Small intestine (tissue), 7 donors: ENCODE measurements around the gene SOX18. TPM values are rescaled to one million over a fixed set of nuclear protein-coding genes. Genes with fewer than 3 reads are reported as not detected.
A peak's percentile ranks its signal among the peaks of the same experiment; 100 is the strongest.

Experiments used
- DNase-seq, 2 donors: peaks; one replicate each; pipeline versions ENCODE4 v3.0.0 to v3.0.0-alpha.2; 2013
- FAIRE-seq: peaks from 2 replicates; lab custom pipeline; 2012; peaks lifted over from hg19 to GRCh38; lab: Jason Lieb, UNC
- H3K27ac ChIP-seq, 3 donors: one replicate each; pipeline ENCODE4 v1.5.1; 2013; ENCODE audit warnings: low read length in 2 of 3, mild to moderate bottlenecking in 2 of 3, control low read depth in 1 of 3, inconsistent platforms in 1 of 3, low read depth in 1 of 3, moderate library complexity in 1 of 3
- H3K27me3 ChIP-seq, 3 donors: one replicate each; pipeline ENCODE4 v1.6.1; 2013; ENCODE audit warnings: low read length in 3 of 3, inconsistent platforms in 1 of 3; ENCODE audit not compliant: control insufficient read depth in 3 of 3, insufficient read depth in 3 of 3
- H3K36me3 ChIP-seq, 3 donors: one replicate each; pipeline ENCODE4 v1.6.1; 2013; ENCODE audit warnings: low read length in 3 of 3, inconsistent platforms in 1 of 3, low read depth in 1 of 3, mild to moderate bottlenecking in 1 of 3, moderate library complexity in 1 of 3; ENCODE audit not compliant: control insufficient read depth in 3 of 3, insufficient read depth in 2 of 3
- H3K4me1 ChIP-seq, 3 donors: one replicate each; pipeline ENCODE4 v1.6.1; 2013; ENCODE audit warnings: low read length in 2 of 3, inconsistent platforms in 1 of 3, low read depth in 1 of 3, mild to moderate bottlenecking in 1 of 3, moderate library complexity in 1 of 3; ENCODE audit not compliant: control insufficient read depth in 3 of 3, insufficient read depth in 2 of 3
- H3K4me3 ChIP-seq, 3 donors: one replicate each; pipeline ENCODE4 v1.5.1; 2013; ENCODE audit warnings: low read length in 3 of 3, control low read depth in 1 of 3, inconsistent platforms in 1 of 3, low read depth in 1 of 3, mild to moderate bottlenecking in 1 of 3, moderate library complexity in 1 of 3
- H3K9me3 ChIP-seq, 2 donors: one replicate each; pipeline ENCODE4 v1.6.1; 2013; ENCODE audit warnings: low read depth in 1 of 2, low read length in 1 of 2; ENCODE audit not compliant: control insufficient read depth in 2 of 2, insufficient read depth in 1 of 2
- WGBS, 3 donors: extraction: QIAGEN DNeasy Blood & Tissue Kit; methylation state at CpG; one replicate each; pipeline ENCODE4 v1.1.7; 2013; 5-methylcytosine and 5-hydroxymethylcytosine counted together
- polyA plus RNA-seq, 4 donors: library from polyadenylated mRNA; stranded (reverse) in 3 of 4; unstranded in 1 of 4; fragments of 200-250 nt in 3 of 4; fragments of 120-200 nt in 1 of 4; gene quantifications; one replicate each; pipeline versions ENCODE4 v1.2.1 to v1.2.3, GENCODE V29; 2013
- donor health status: healthy with polysubstance abuse.
- donor health status: control.
- donor health status: control.
- donor health status: Bipolar disorder and iron deficiency.
- donor health status: healthy.

SOX18 gene
- polyA plus RNA-seq, 4 donors = 0.67 to 26.8 (median 2.9) TPM

- H3K27me3 ChIP-seq = peaks cover 0 to 15% (median 0%) of the 10 kb centered on the region in 3 donors
- no peaks in the 10 kb centered on the region for H3K9me3 ChIP-seq
- 56 to 77% (median 73%) methylated on average over 5 of the region's 5 CpGs for WGBS, 3 donors
- DNase-seq (no peak), FAIRE-seq (no peak)
- H3K4me3 ChIP-seq = peak overlapping the region in 2 of 3 donors; percentile 62 to 69
- peaks cover 0 to 9% (median 0%) of the 10 kb centered on the region in 3 donors for H3K36me3 ChIP-seq
- H3K4me1 ChIP-seq = peaks cover 0 to 20% (median 0%) of the 10 kb centered on the region in 3 donors
- peak overlapping the region in 2 of 3 donors; percentile 82 to 87 for H3K27ac ChIP-seq
These were observed 12.8 kb upstream of the SOX18 start for GRCh38 chr20:64062276-64062595.

- Histone ChIP-seq H3K36me3 (no peaks in the 10 kb centered on the region), H3K4me3 (no peak overlapping the region), H3K4me1 (peaks cover 0 to 10% (median 0%) of the 10 kb centered on the region in 3 donors), H3K27me3 (peaks cover 0 to 45% (median 5%) of the 10 kb centered on the region in 3 donors), H3K9me3 (no peaks in the 10 kb centered on the region), H3K27ac (no peak overlapping the region)
- FAIRE-seq (no peak), DNase-seq (no peak)
- 53 to 74% (median 69%) methylated on average over 12 of the region's 12 CpGs for WGBS, 3 donors
These were observed 9.1 kb upstream of the SOX18 start for GRCh38 chr20:64058536-64058935.

GRCh38 chr20:64057628-64058498, 8.4 kb upstream of the SOX18 start:
- WGBS, 3 donors = 24 to 36% (median 28%) methylated on average over 30 to 33 of the region's 33 CpGs
- FAIRE-seq (no peak), DNase-seq (peak; percentile 58 to 82)
- peaks cover under 1 to 52% (median 6%) of the 10 kb centered on the region in 3 donors for H3K27me3 ChIP-seq
- peaks cover 0 to 10% (median 0%) of the 10 kb centered on the region in 3 donors for H3K4me1 ChIP-seq
- H3K27ac ChIP-seq = peak overlapping the region in 1 of 3 donors; percentile 73
- H3K4me3 ChIP-seq = no peak overlapping the region
- no peaks in the 10 kb centered on the region for H3K36me3 ChIP-seq
- H3K9me3 ChIP-seq = no peaks in the 10 kb centered on the region

- peaks cover 4 to 60% (median 9%) of the 10 kb centered on the region in 3 donors for H3K27me3 ChIP-seq
- FAIRE-seq (no peak), DNase-seq (no peak)
- peaks cover 0 to 3% (median 0%) of the 10 kb centered on the region in 3 donors for H3K4me1 ChIP-seq
- no peaks in the 10 kb centered on the region for H3K36me3 ChIP-seq
- H3K9me3 ChIP-seq = no peaks in the 10 kb centered on the region
- no peak overlapping the region for H3K4me3 ChIP-seq
- H3K27ac ChIP-seq = peak overlapping the region in 1 of 3 donors; percentile 73
- WGBS, 3 donors = 37 to 53% (median 51%) methylated on average over 37 to 39 of the region's 39 CpGs
These were observed 7.6 kb upstream of the SOX18 start for GRCh38 chr20:64056889-64057627.

GRCh38 chr20:64056639-64056888, 7.1 kb upstream of the SOX18 start:
- 33 to 51% (median 40%) methylated on average over 7 of the region's 7 CpGs for WGBS, 3 donors
- H3K36me3 ChIP-seq = no peaks in the 10 kb centered on the region
- no peak overlapping the region for H3K4me3 ChIP-seq
- H3K27ac ChIP-seq = peak overlapping the region in 1 of 3 donors; percentile 73
- no peaks in the 10 kb centered on the region for H3K9me3 ChIP-seq
- peaks cover 4 to 65% (median 12%) of the 10 kb centered on the region in 3 donors for H3K27me3 ChIP-seq
- peaks cover 0 to 3% (median 0%) of the 10 kb centered on the region in 3 donors for H3K4me1 ChIP-seq
- DNase-seq (no peak), FAIRE-seq (no peak)

- H3K27me3 ChIP-seq = peaks cover 4 to 70% (median 16%) of the 10 kb centered on the region in 3 donors
- H3K27ac ChIP-seq = peak overlapping the region in 1 of 3 donors; percentile 83
- H3K36me3 ChIP-seq = no peaks in the 10 kb centered on the region
- no peaks in the 10 kb centered on the region for H3K9me3 ChIP-seq
- FAIRE-seq = no peak
- WGBS, 3 donors = 46 to 55% (median 51%) methylated on average over 19 to 22 of the region's 22 CpGs
- DNase-seq = no peak
- H3K4me1 ChIP-seq = peaks cover 0 to 3% (median 0%) of the 10 kb centered on the region in 3 donors
- no peak overlapping the region for H3K4me3 ChIP-seq
These were observed 6.6 kb upstream of the SOX18 start for GRCh38 chr20:64055893-64056638.

GRCh38 chr20:64055396-64055892, 6.0 kb upstream of the SOX18 start:
- 40 to 72% (median 69%) methylated on average over 2 to 9 of the region's 9 CpGs for WGBS, 3 donors
- Histone ChIP-seq H3K36me3 (no peaks in the 10 kb centered on the region), H3K27me3 (peaks cover 4 to 76% (median 20%) of the 10 kb centered on the region in 3 donors), H3K4me1 (peaks cover 0 to 3% (median 0%) of the 10 kb centered on the region in 3 donors), H3K9me3 (no peaks in the 10 kb centered on the region), H3K4me3 (no peak overlapping the region), H3K27ac (peak overlapping the region in 1 of 3 donors; percentile 83)
- no peak for DNase-seq
- no peak for FAIRE-seq
